HepG2 (cell line): ENCODE results near the gene BCL6B. TPM values are rescaled to one million over a fixed set of nuclear protein-coding genes. Genes with fewer than 3 reads are reported as not detected.
A peak's percentile ranks its signal among the peaks of the same experiment; 100 is the strongest.

Source experiments
- ATAC-seq: fragments of 200-7000 bp; cut with Tn5 transposase; 3 replicates; pipeline ENCODE4 v1.9.1; 2020; ENCODE audit warnings: mild to moderate bottlenecking, moderate library complexity
- BruUV-seq: library from RNA; stranded (reverse); fragments of 400-500 nt; replicated peaks from 2 replicates; lab custom pipeline; 2021; lab: Mats Ljungman, UMichigan
- CTCF ChIA-PET: fragments of 300-600 bp; formaldehyde crosslinking; extraction: SDS; loops from one replicate; lab custom pipeline; 2021; ENCODE audit warnings: low total read pairs, inconsistent platforms, low intra/inter-chr PET ratio; lab: Yijun Ruan, JAX
- POLR2A ChIA-PET: fragments of 350-600 bp; sonication (Branson Sonifier 250); formaldehyde crosslinking; loops from one replicate; lab custom pipeline; 2020; ENCODE audit warnings: antibody characterized with exemption, inconsistent platforms; lab: Yijun Ruan, JAX
- DNase-seq: peaks from one replicate; pipeline ENCODE4 v3.0.0-alpha.2; 2015; ENCODE audit warnings: low spot score
- FAIRE-seq: peaks from 3 replicates; lab custom pipeline; 2011; peaks lifted over from hg19 to GRCh38; lab: Jason Lieb, UNC
- H2AFZ ChIP-seq: one replicate; pipeline ENCODE4 v1.6.1; 2011; ENCODE audit warnings: low read length, inconsistent platforms
- H3K27ac ChIP-seq: fragments of 300-600 bp; 3 replicates; pipeline ENCODE4 v1.8.0; 2011; ENCODE audit warnings: mixed run types, mild to moderate bottlenecking, mixed read lengths, low read length, inconsistent platforms; ENCODE audit not compliant: insufficient read depth; ENCODE audit errors: extremely low read length
- H3K27me3 ChIP-seq, 2 experiments: fragments of 200-600 bp in 1 of 2; 2 replicates in 1 of 2; 3 replicates in 1 of 2; pipeline versions ENCODE4 v1.6.0 to v1.8.0; 2011; ENCODE audit warnings: low read length in 2 of 2, mild to moderate bottlenecking in 2 of 2, moderate library complexity in 2 of 2, inconsistent platforms in 1 of 2; ENCODE audit not compliant: insufficient read depth in 2 of 2, control insufficient read depth in 1 of 2
- H3K36me3 ChIP-seq, 2 experiments: fragments of 200-600 bp in 1 of 2; replicated peaks in 1 of 2; 2 replicates in 1 of 2; 3 replicates in 1 of 2; pipeline versions ENCODE4 v1.5.1 to v1.8.0; 2011; ENCODE audit warnings: low read length in 2 of 2, inconsistent platforms in 1 of 2; ENCODE audit not compliant: insufficient read depth in 2 of 2, control insufficient read depth in 1 of 2
- H3K4me1 ChIP-seq: 2 replicates; pipeline ENCODE4 v1.5.1; 2012; ENCODE audit warnings: low read length, inconsistent platforms; ENCODE audit not compliant: insufficient read depth
- H3K4me2 ChIP-seq: 2 replicates; pipeline ENCODE4 v1.6.0; 2011; ENCODE audit warnings: low read depth, low read length, inconsistent platforms
- H3K4me3 ChIP-seq, 3 experiments: fragments of 200-600 bp in 1 of 3; sonication (generic), shearing (Covaris generic) in 1 of 3; replicated peaks in 1 of 3; 2 replicates each; pipeline ENCODE4 v1.5.1; 2011 to 2016; ENCODE audit warnings: low read length in 3 of 3, inconsistent platforms in 2 of 3, low read depth in 2 of 3, mild to moderate bottlenecking in 2 of 3, control low read depth in 1 of 3, mixed read lengths in 1 of 3; ENCODE audit not compliant: insufficient read depth in 1 of 3
- H3K79me2 ChIP-seq: one replicate; pipeline ENCODE4 v1.6.1; 2011; ENCODE audit warnings: low read length, inconsistent platforms; ENCODE audit not compliant: insufficient read depth
- H3K9ac ChIP-seq: 2 replicates; pipeline ENCODE4 v1.6.0; 2011; ENCODE audit warnings: mild to moderate bottlenecking, low read depth, low read length, inconsistent platforms; ENCODE audit not compliant: insufficient read depth
- H3K9me3 ChIP-seq: 2 replicates; pipeline ENCODE4 v1.5.1; 2012; ENCODE audit warnings: mild to moderate bottlenecking, low read length
- H4K20me1 ChIP-seq: 2 replicates; pipeline ENCODE4 v1.6.0; 2011; ENCODE audit warnings: inconsistent platforms, mild to moderate bottlenecking, low read length, moderate library complexity; ENCODE audit not compliant: insufficient read depth
- ATF3 ChIP-seq: sonication (generic); formaldehyde crosslinking; IDR thresholded peaks from 2 replicates; pipeline ENCODE4 v1.4.0; 2020; ENCODE audit warnings: missing genetic modification reagents
- CSRNP1 ChIP-seq: sonication (generic); formaldehyde crosslinking; IDR thresholded peaks from 2 replicates; pipeline ENCODE4 v1.8.1; 2023; ENCODE audit warnings: mild to moderate bottlenecking, missing genetic modification reagents
- GTF3A ChIP-seq: sonication (generic); formaldehyde crosslinking; conservative IDR thresholded peaks from 2 replicates; pipeline ENCODE4 v1.4.0; 2020; ENCODE audit warnings: mild to moderate bottlenecking, missing genetic modification reagents
- MYC ChIP-seq: sonication (generic); formaldehyde crosslinking; IDR thresholded peaks from 2 replicates; pipeline ENCODE4 v1.9.0; 2021; ENCODE audit warnings: missing genetic modification reagents, borderline replicate concordance
- SRY ChIP-seq: sonication (generic); formaldehyde crosslinking; IDR thresholded peaks from 2 replicates; pipeline ENCODE4 v1.8.0; 2022; ENCODE audit warnings: mild to moderate bottlenecking, missing genetic modification reagents
- TMF1 ChIP-seq: sonication (generic); formaldehyde crosslinking; IDR thresholded peaks from 2 replicates; pipeline ENCODE4 v1.8.1; 2022; ENCODE audit warnings: low read depth, missing genetic modification reagents
- TOPORS ChIP-seq: sonication (generic); formaldehyde crosslinking; IDR thresholded peaks from 2 replicates; pipeline ENCODE4 v1.8.0; 2023; ENCODE audit warnings: mild to moderate bottlenecking, missing genetic modification reagents
- ZNF282 ChIP-seq: fragments of 450-650 bp; IDR thresholded peaks from 2 replicates; pipeline ENCODE4 v1.6.1; 2018; ENCODE audit not compliant: partially characterized antibody
- ZNF609 ChIP-seq: sonication (generic); formaldehyde crosslinking; IDR thresholded peaks from 2 replicates; pipeline ENCODE4 v1.4.0; 2020; ENCODE audit warnings: mild to moderate bottlenecking, missing genetic modification reagents, borderline replicate concordance
- ZNF687 ChIP-seq: sonication (generic); formaldehyde crosslinking; IDR thresholded peaks from 2 replicates; pipeline ENCODE4 v1.5.1; 2020; ENCODE audit warnings: mild to moderate bottlenecking, missing genetic modification reagents, moderate library complexity
- ZNF709 ChIP-seq: sonication (generic); formaldehyde crosslinking; IDR thresholded peaks from 2 replicates; pipeline ENCODE4 v1.5.0; 2020; ENCODE audit warnings: mild to moderate bottlenecking, missing genetic modification reagents
- ZNF883 ChIP-seq: sonication (generic); formaldehyde crosslinking; IDR thresholded peaks from 2 replicates; pipeline ENCODE4 v1.5.1; 2020; ENCODE audit warnings: mild to moderate bottlenecking, missing genetic modification reagents; ENCODE audit errors: not compliant biosample characterization
- WGBS: methylation state at CpG from one replicate; pipeline ENCODE4 v1.1.6; 2017; ENCODE audit warnings: low lambda C conversion rate; 5-methylcytosine and 5-hydroxymethylcytosine counted together
- in situ Hi-C: cut with HindIII; loops from 2 replicates; pipeline ENCODE4 v1.10.0; 2017; ENCODE audit warnings: low pct_unique_long_range_greater_than_20kb; ENCODE audit not compliant: extremely low pct_ligation_motif_present
- intact Hi-C: fragments of 100-400 bp; cut with micrococcal nuclease; formaldehyde crosslinking; loops from one replicate; pipeline ENCODE4 v1.10.0; 2022; ENCODE audit not compliant: unreplicated experiment
- polyA plus RNA-seq, 8 experiments: library from polyadenylated mRNA; depleted of rRNA in 3 of 8; stranded (reverse) in 7 of 8; unstranded in 1 of 8; fragments of >200 nt; fragmentation: Illumina TruSeq in 4 of 8; extraction: Trizol in 4 of 8; gene quantifications; 2 replicates each; pipeline versions ENCODE4 v1.2.1 to v1.2.3, GENCODE V29; 2011 to 2016; ENCODE audit warnings: low read depth in 4 of 8, missing spikeins in 1 of 8, mixed read lengths in 1 of 8; ENCODE audit not compliant: insufficient read depth in 1 of 8
- total RNA-seq, 5 experiments: library from RNA; depleted of rRNA; stranded (reverse); fragments of >200 nt; fragmentation: Illumina TruSeq; extraction: Trizol; gene quantifications; 2 replicates each; pipeline ENCODE4 v1.2.3, GENCODE V29; 2016; ENCODE audit warnings: low read depth in 1 of 5

The BCL6B gene
- total and polyA plus RNA-seq, 2 of the 13 experiments (the other 11 are each of a cell fraction or from before 2014, with no cell fraction given) = not detected

- Histone ChIP-seq H3K36me3 (no peaks in the 10 kb centered on the region), H3K27ac (peak overlapping the region; percentile 73), H3K4me2 (peak overlapping the region; percentile 94), H2AFZ (peak overlapping the region; percentile 47), H3K27me3 (no peaks in the 10 kb centered on the region; a peak in 1 of 5 replicates), H3K79me2 (no peaks in the 10 kb centered on the region), H3K4me3 (peak overlapping the region; percentile 52 to 79 (median 61)), H3K4me1 (peaks cover 56% of the 10 kb centered on the region), H3K9me3 (no peaks in the 10 kb centered on the region), H4K20me1 (no peaks in the 10 kb centered on the region), H3K9ac (peak overlapping the region; percentile 65)
- TSS peak; percentile 99 for BruUV-seq
- 0% methylated on average over 5 of the region's 15 CpGs for WGBS
- peak; percentile 72 for ATAC-seq
- in situ Hi-C loops = loop anchor here (10.0 kb wide), 1 partner anchor 239 kb away; the partner anchor contains the start of gene SLC2A4
- ChIA-PET POLR2A (interaction anchor here (0.7 to 4.6 kb wide), 30 partner anchors 10 to 813 kb away, joined by 3 to 71 read pairs (median 6); partner anchors contain the start of genes ACADVL, ASGR1, ASGR2 and DLG4), CTCF (interaction anchor here (1.2 to 2.7 kb wide), 6 partner anchors 87 to 234 kb away, joined by 3 to 31 read pairs (median 6); no protein-coding TSS in a partner anchor)
- DNase-seq = peak; percentile 54
- FAIRE-seq = no peak
- intact Hi-C loops = loop anchor here (2.0 to 5.0 kb wide), 2 partner anchors 133 to 306 kb away; partner anchors contain the start of genes ASGR1 and KCTD11
- no peak for TF ChIP-seq ZNF282
- TF ChIP-seq GTF3A (CRISPR knock-in tag) = no peak
- 0 out of 2 replicates have a peak, but pooled peaks have one; percentile 46 for TF ChIP-seq TMF1 (CRISPR knock-in tag)
- TF ChIP-seq ATF3 (CRISPR knock-in tag) = no peak
- TF ChIP-seq CSRNP1 = no peak
- TF ChIP-seq MYC (CRISPR knock-in tag) = no peak
- TF ChIP-seq TOPORS (CRISPR knock-in tag) = no peak
- TF ChIP-seq SRY (CRISPR knock-in tag) = no peak
- no peak for TF ChIP-seq ZNF609 (CRISPR knock-in tag)
- TF ChIP-seq ZNF687 (CRISPR knock-in tag) = peak; percentile 50
- no peak for TF ChIP-seq ZNF709 (CRISPR knock-in tag)
- no peak for TF ChIP-seq ZNF883 (CRISPR knock-in tag)
These were observed 23.4 kb downstream of the BCL6B start for GRCh38 chr17:7046127-7046724.
